Thoracic aorta (tissue), 2 donors: Measurements from ENCODE around the gene DEPDC4. TPM values are rescaled to one million over a fixed set of nuclear protein-coding genes. Genes with fewer than 3 reads are reported as not detected.

ENCODE experiments used
- ATAC-seq: fragments of 150-250 bp; one replicate; pipeline ENCODE4 v1.8.0; 2017; ENCODE audit warnings: low read depth; ENCODE audit not compliant: insufficient number of reproducible peaks, low FRiP score
- DNase-seq: peaks from one replicate; pipeline ENCODE4 v3.0.0-alpha.2; 2020; ENCODE audit warnings: low spot score
- H3K27ac ChIP-seq, 2 donors: fragments of 200-600 bp; sonication (generic); 1 replicate in 1 of 2; 2 replicates in 1 of 2; pipeline ENCODE4 v1.5.1; 2016; ENCODE audit warnings: mild to moderate bottlenecking in 2 of 2, moderate library complexity in 2 of 2
- H3K27me3 ChIP-seq: fragments of 200-600 bp; sonication (generic); replicated peaks from 2 replicates; pipeline ENCODE4 v1.6.0; 2016; ENCODE audit warnings: mild to moderate bottlenecking; ENCODE audit not compliant: insufficient read depth
- H3K36me3 ChIP-seq: fragments of 200-600 bp; sonication (generic); one replicate; pipeline ENCODE4 v1.5.1; 2016
- H3K4me1 ChIP-seq, 2 donors: fragments of 200-600 bp; sonication (generic); 1 replicate in 1 of 2; 2 replicates in 1 of 2; pipeline versions ENCODE4 v1.5.1 to v1.6.0; 2016; ENCODE audit warnings: low read depth in 2 of 2, mild to moderate bottlenecking in 1 of 2; ENCODE audit not compliant: control insufficient read depth in 1 of 2
- H3K4me3 ChIP-seq: fragments of 200-600 bp; sonication (generic); 2 replicates; pipeline ENCODE4 v1.5.1; 2016; ENCODE audit warnings: mild to moderate bottlenecking
- H3K9me3 ChIP-seq: fragments of 200-600 bp; sonication (generic); 2 replicates; pipeline ENCODE4 v1.5.1; 2016
- total RNA-seq, 2 donors: library from RNA; depleted of rRNA; stranded (reverse); fragments of >200 nt; gene quantifications; one replicate each; pipeline versions ENCODE4 v1.1.0 to v1.2.3, GENCODE V29; 2016
- TF ChIP-seq, protein P1 (sequence below): fragments of 200-600 bp; sonication (generic); IDR thresholded peaks from one replicate; pipeline ENCODE4 v1.5.1; 2019; ENCODE audit warnings: antibody characterized with exemption

DEPDC4 gene
- total RNA-seq, 2 donors from 2014 or later: not detected

DNA sequence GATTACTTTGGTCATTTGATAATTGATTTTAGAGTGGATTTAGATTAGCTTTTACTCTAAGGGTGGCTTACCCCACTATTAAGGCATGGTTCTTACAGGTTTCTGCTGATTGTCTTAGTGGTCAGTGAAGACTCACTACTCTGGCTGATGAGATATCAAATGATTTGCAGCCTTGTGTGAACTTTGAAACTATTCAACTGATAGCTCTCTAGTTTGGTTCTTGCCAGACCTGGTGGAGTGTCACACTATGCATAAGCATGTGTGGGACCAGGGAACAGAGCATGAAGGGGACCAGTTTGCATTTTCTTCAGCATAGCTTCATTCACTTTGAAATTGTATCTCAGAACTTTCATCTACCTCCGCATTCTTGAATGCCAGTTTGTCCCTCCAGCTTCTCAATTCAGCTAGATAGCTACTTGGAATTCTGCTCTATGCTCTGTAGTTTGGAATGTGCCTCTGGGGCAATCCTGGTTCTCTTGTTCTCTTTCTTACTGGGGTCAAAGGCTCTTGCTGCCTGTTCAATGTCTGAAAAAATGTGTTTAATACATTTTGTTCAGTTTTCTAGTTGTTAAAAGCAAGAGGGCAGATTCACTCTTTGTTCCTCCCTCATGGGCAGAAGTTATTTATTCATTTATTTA lies 12.8 kb upstream of the DEPDC4 start:
- DNase-seq: no peak
- H3K36me3 ChIP-seq: no peaks in the 10 kb centered on the region
- H3K4me1 ChIP-seq: no peaks in the 10 kb centered on the region
- no peak for ATAC-seq
- H3K4me3 ChIP-seq: no peak overlapping the region
- no peak overlapping the region for H3K27ac ChIP-seq
- H3K9me3 ChIP-seq: no peaks in the 10 kb centered on the region
- no peaks in the 10 kb centered on the region for H3K27me3 ChIP-seq
- TF ChIP-seq, protein P1, sequence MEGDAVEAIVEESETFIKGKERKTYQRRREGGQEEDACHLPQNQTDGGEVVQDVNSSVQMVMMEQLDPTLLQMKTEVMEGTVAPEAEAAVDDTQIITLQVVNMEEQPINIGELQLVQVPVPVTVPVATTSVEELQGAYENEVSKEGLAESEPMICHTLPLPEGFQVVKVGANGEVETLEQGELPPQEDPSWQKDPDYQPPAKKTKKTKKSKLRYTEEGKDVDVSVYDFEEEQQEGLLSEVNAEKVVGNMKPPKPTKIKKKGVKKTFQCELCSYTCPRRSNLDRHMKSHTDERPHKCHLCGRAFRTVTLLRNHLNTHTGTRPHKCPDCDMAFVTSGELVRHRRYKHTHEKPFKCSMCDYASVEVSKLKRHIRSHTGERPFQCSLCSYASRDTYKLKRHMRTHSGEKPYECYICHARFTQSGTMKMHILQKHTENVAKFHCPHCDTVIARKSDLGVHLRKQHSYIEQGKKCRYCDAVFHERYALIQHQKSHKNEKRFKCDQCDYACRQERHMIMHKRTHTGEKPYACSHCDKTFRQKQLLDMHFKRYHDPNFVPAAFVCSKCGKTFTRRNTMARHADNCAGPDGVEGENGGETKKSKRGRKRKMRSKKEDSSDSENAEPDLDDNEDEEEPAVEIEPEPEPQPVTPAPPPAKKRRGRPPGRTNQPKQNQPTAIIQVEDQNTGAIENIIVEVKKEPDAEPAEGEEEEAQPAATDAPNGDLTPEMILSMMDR: no peak

GRCh38 chr12:100279159-100279558 lies 12.3 kb upstream of the DEPDC4 start:
- Histone ChIP-seq H3K9me3 (no peaks in the 10 kb centered on the region), H3K27ac (no peak overlapping the region), H3K36me3 (no peaks in the 10 kb centered on the region), H3K4me1 (no peaks in the 10 kb centered on the region), H3K27me3 (no peaks in the 10 kb centered on the region), H3K4me3 (no peak overlapping the region)
- ATAC-seq (no peak), DNase-seq (no peak)
- TF ChIP-seq, protein P1: no peak

GRCh38 chr12:100274291-100274690 lies 7.4 kb upstream of the DEPDC4 start:
- Histone ChIP-seq H3K4me3 (no peak overlapping the region), H3K9me3 (no peaks in the 10 kb centered on the region), H3K27me3 (no peaks in the 10 kb centered on the region), H3K4me1 (peaks cover 0 to 20% of the 10 kb centered on the region in 2 donors), H3K36me3 (no peaks in the 10 kb centered on the region), H3K27ac (no peak overlapping the region)
- TF ChIP-seq, protein P1: no peak
- DNase-seq: no peak
- no peak for ATAC-seq

DNA sequence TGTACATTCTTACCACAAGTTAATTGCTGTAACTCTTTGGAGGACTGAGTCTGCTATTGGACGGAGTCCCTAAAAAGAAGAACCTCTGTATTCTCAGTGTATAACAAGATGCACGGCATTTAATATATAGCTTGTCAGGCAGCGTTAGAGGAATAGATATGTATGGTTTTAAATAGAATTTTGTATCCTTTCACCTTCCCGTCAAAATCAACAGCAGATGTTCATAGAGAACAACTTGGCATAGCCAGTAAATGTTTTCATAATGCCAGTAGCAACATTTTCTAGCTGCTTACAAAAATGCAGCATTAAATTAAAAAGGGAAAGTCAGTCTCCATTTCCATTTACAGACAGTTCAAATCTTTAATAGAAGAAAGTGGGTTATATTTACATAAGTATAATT lies 6.9 kb upstream of the DEPDC4 start:
- DNase-seq: no peak
- H3K36me3 ChIP-seq: no peaks in the 10 kb centered on the region
- no peak overlapping the region for H3K4me3 ChIP-seq
- peaks cover 3 to 25% of the 10 kb centered on the region in 2 donors for H3K4me1 ChIP-seq
- TF ChIP-seq, protein P1: no peak
- H3K27me3 ChIP-seq: no peaks in the 10 kb centered on the region
- no peaks in the 10 kb centered on the region for H3K9me3 ChIP-seq
- ATAC-seq: no peak
- no peak overlapping the region for H3K27ac ChIP-seq

GRCh38 chr12:100268835-100269564 lies 2.1 kb upstream of the DEPDC4 start:
- Histone ChIP-seq H3K4me1 (peaks cover 10 to 37% of the 10 kb centered on the region in 2 donors), H3K9me3 (no peaks in the 10 kb centered on the region), H3K27me3 (no peaks in the 10 kb centered on the region), H3K27ac (no peak overlapping the region), H3K4me3 (peak overlapping the region; percentile 95), H3K36me3 (no peaks in the 10 kb centered on the region)
- TF ChIP-seq, protein P1: no peak
- ATAC-seq (no peak), DNase-seq (no peak)
